Embryonic facial prominence (tissue), 1 donor: Measurements from ENCODE around the gene KLHL25.
"Not testable (repeated sequence)": the region's sequence is repeated elsewhere in the genome, so short reads cannot be mapped to it uniquely, and the experiment has no call there.

Experiments
- DNase-seq: peaks from one replicate; pipeline ENCODE4 v3.0.0-alpha.2; 2016; ENCODE audit errors: extremely low spot score

KLHL25 gene

GRCh38 chr15:85794598-85795336 is at the start of gene KLHL25:
KLHL25 (minus strand) TSS chr15:85794925; CDS start chr15:85769810, 25,115 bp downstream.
- DNase-seq, result peak; percentile 88

GRCh38 chr15:85840802-85841152 is 46.1 kb upstream of the KLHL25 start:
- no peak for DNase-seq

GRCh38 chr15:85840079-85840801 is 45.5 kb upstream of the KLHL25 start:
- no peak for DNase-seq

- no peak for DNase-seq
These were observed 44.9 kb upstream of the KLHL25 start for GRCh38 chr15:85839643-85840042.

- no peak for DNase-seq
These were observed 43.9 kb upstream of the KLHL25 start for GRCh38 chr15:85838655-85839054.

GRCh38 chr15:85837881-85838280 is 43.2 kb upstream of the KLHL25 start:
- DNase-seq, result no peak

GRCh38 chr15:85837011-85837433 is 42.3 kb upstream of the KLHL25 start:
- DNase-seq, result no peak

GRCh38 chr15:85834651-85835050 is 39.9 kb upstream of the KLHL25 start:
- no peak for DNase-seq

GRCh38 chr15:85832394-85832793 is 37.7 kb upstream of the KLHL25 start:
- DNase-seq, result no peak

GRCh38 chr15:85831415-85832113 is 36.8 kb upstream of the KLHL25 start:
- DNase-seq, result peak; percentile 51

- not testable (repeated sequence) for DNase-seq
These were observed 35.0 kb upstream of the KLHL25 start for GRCh38 chr15:85829754-85830153.

- no peak for DNase-seq
These were observed 34.1 kb upstream of the KLHL25 start for GRCh38 chr15:85828874-85829273.

- no peak for DNase-seq
These were observed 33.4 kb upstream of the KLHL25 start for GRCh38 chr15:85828126-85828525.

GRCh38 chr15:85826756-85827515 is 32.2 kb upstream of the KLHL25 start:
- no peak for DNase-seq

GRCh38 chr15:85825719-85826118 is 31.0 kb upstream of the KLHL25 start:
- no peak for DNase-seq

GRCh38 chr15:85825118-85825517 is 30.4 kb upstream of the KLHL25 start:
- DNase-seq, result no peak

- DNase-seq, result no peak
These were observed 26.8 kb upstream of the KLHL25 start for GRCh38 chr15:85821545-85821944.

- DNase-seq, result no peak
These were observed 25.2 kb upstream of the KLHL25 start for GRCh38 chr15:85819938-85820337.

GRCh38 chr15:85813234-85813633 is 18.5 kb upstream of the KLHL25 start:
- no peak for DNase-seq

GRCh38 chr15:85810075-85810474 is 15.3 kb upstream of the KLHL25 start:
- DNase-seq, result no peak

GRCh38 chr15:85805420-85805819 is 10.7 kb upstream of the KLHL25 start:
- no peak for DNase-seq
